Astrocyte of the hippocampus (primary cell): ENCODE data around the gene MMS22L.

Source experiments
- DNase-seq: peaks from one replicate; pipeline ENCODE4 v3.0.0; 2011; ENCODE audit warnings: low read depth, low spot score

The MMS22L gene

DNA sequence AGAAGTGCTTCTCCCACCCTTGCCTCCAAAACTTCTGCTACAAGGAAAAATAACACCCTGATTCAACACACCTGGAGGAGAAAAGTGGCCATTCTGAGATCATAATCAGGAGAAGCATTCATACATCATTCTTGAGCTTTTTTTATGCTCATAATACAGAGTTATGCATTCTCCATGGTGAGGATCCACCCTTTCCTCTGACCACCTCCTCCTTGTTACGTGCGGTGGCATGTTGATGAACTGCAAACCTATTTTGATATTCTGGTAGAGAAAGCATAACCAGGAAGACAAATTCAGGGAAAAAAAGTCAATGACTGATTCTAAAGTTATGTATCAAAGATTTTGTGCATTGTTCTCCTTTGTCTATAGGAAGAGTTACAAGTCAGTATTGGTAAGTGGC lies 188.6 kb downstream of the MMS22L start:
- no peak for DNase-seq

DNA sequence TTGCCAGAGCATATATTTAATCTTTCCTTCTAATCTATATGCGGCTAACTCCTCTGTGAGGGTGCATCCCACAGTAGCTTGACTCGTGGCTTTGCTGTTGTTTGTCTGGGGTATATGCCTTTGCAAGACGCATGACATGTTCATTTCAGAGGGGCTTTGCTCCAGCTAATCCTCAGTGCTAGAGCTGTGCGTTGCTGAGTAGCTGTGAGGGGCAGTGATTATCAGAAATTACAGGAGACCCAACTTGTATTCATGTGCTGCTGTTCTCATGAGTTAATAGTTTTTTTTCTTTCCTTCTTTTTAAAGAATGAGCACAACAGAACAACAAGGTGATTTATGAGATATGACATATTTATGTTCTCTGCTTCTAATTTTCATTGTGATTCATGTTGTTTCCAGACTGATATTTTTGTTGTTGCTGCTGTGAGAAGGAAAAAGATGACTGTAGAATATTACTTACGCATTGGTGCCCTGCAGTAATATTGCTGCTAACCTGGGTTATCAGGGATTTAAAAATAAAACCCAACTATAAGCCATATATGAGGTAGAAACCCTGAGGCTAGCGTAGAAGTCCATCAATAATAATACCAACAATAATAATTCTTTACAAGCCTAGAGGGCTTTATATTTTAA lies 190.2 kb downstream of the MMS22L start:
- DNase-seq, result no peak
